Endodermal cell (in vitro differentiated cells): ENCODE data around the gene IPO5. TPM values are rescaled to one million over a fixed set of nuclear protein-coding genes. Genes with fewer than 3 reads are reported as not detected.

ENCODE experiments used
- DNase-seq: peaks from one replicate; pipeline ENCODE4 v3.0.0-alpha.2; 2017
- H3K27ac ChIP-seq: 2 replicates; pipeline ENCODE4 v1.5.1; 2013; ENCODE audit warnings: mild to moderate bottlenecking, low read depth, low read length, moderate library complexity
- H3K27me3 ChIP-seq: 2 replicates; pipeline ENCODE4 v1.6.1; 2013; ENCODE audit warnings: mild to moderate bottlenecking, low read length, moderate library complexity; ENCODE audit not compliant: insufficient read depth, control insufficient read depth, poor library complexity, severe bottlenecking
- H3K36me3 ChIP-seq: 2 replicates; pipeline ENCODE4 v1.7.0; 2013; ENCODE audit warnings: mild to moderate bottlenecking, low read length, moderate library complexity; ENCODE audit not compliant: control insufficient read depth, insufficient read depth
- H3K4me1 ChIP-seq: one replicate; pipeline ENCODE4 v1.7.0; 2013; ENCODE audit warnings: low read length; ENCODE audit not compliant: control insufficient read depth, insufficient read depth
- H3K4me3 ChIP-seq: 2 replicates; pipeline ENCODE4 v1.5.1; 2013; ENCODE audit warnings: mild to moderate bottlenecking, low read length, moderate library complexity
- H3K9ac ChIP-seq: 2 replicates; pipeline ENCODE4 v1.6.1; 2013; ENCODE audit warnings: mild to moderate bottlenecking, low read length, moderate library complexity; ENCODE audit not compliant: poor library complexity, severe bottlenecking; ENCODE audit errors: extremely low read depth
- H3K9me3 ChIP-seq: 2 replicates; pipeline ENCODE4 v1.6.1; 2013; ENCODE audit warnings: mild to moderate bottlenecking, low read length, moderate library complexity; ENCODE audit not compliant: control insufficient read depth
- H3K27ac Mint-ChIP-seq: 2 replicates; pipeline ENCODE4 v1.8.0; 2020; ENCODE audit warnings: mixed read lengths
- H3K27me3 Mint-ChIP-seq: 2 replicates; pipeline ENCODE4 v1.8.0; 2021; ENCODE audit warnings: mild to moderate bottlenecking, mixed read lengths; ENCODE audit not compliant: insufficient read depth
- H3K36me3 Mint-ChIP-seq: 2 replicates; pipeline ENCODE4 v1.8.0; 2020; ENCODE audit warnings: low read depth, mixed read lengths
- H3K4me1 Mint-ChIP-seq: 2 replicates; pipeline ENCODE4 v1.8.0; 2020; ENCODE audit warnings: mixed read lengths
- H3K4me3 Mint-ChIP-seq: 2 replicates; pipeline ENCODE4 v1.8.0; 2020; ENCODE audit warnings: mild to moderate bottlenecking, moderate library complexity, mixed read lengths
- H3K9me3 Mint-ChIP-seq: 2 replicates; pipeline ENCODE4 v1.8.0; 2020; ENCODE audit warnings: mild to moderate bottlenecking, mixed read lengths
- CTCF ChIP-seq: fragments of 200-600 bp; sonication (generic); conservative IDR thresholded peaks from 2 replicates; pipeline ENCODE4 v1.5.0; 2021; ENCODE audit warnings: antibody characterized with exemption, mild to moderate bottlenecking
- whole genome bisulfite sequencing, 2 experiments: methylation state at CpG; one replicate each; pipeline versions ENCODE4 v1.1.5 to v1.1.7; 2013; ENCODE audit warnings: missing lambda C conversion rate in 2 of 2, mixed read lengths in 1 of 2; ENCODE audit not compliant: insufficient coverage in 1 of 2, insufficient read length in 1 of 2; 5-methylcytosine and 5-hydroxymethylcytosine counted together
- total RNA-seq, 2 donors: library from RNA; stranded (reverse); fragmentation: NEBNext Ultra II Directional in 1 of 2; extraction: Animal tissue kit (Norgen Biotek cat#: 25700) in 1 of 2; gene quantifications; 2 replicates in 1 of 2; 3 replicates in 1 of 2; pipeline ENCODE4 v1.2.1, GENCODE V29; 2021

Gene IPO5
- total RNA-seq, 2 donors from 2014 or later = 259 to 280 TPM

GRCh38 chr13:98069985-98070384 lies 116.5 kb downstream of the IPO5 start:
- Histone ChIP-seq H3K27ac (no peak overlapping the region), H3K4me3 (no peak overlapping the region), H3K9me3 (no peaks in the 10 kb centered on the region), H3K36me3 (no peaks in the 10 kb centered on the region), H3K4me1 (no peaks in the 10 kb centered on the region), H3K27me3 (no peaks in the 10 kb centered on the region), H3K9ac (no peak overlapping the region)
- Mint-ChIP-seq H3K4me3 (no peak overlapping the region), H3K27ac (no peak overlapping the region), H3K27me3 (no peaks in the 10 kb centered on the region), H3K9me3 (no peaks in the 10 kb centered on the region), H3K4me1 (peaks cover 11% of the 10 kb centered on the region), H3K36me3 (no peaks in the 10 kb centered on the region)
- no peak for TF ChIP-seq CTCF
- WGBS, 2 experiments = no CpG with 5 or more reads among the region's 1 CpG
- no peak for DNase-seq

- Histone ChIP-seq H3K4me3 (no peak overlapping the region), H3K27me3 (no peaks in the 10 kb centered on the region), H3K36me3 (no peaks in the 10 kb centered on the region), H3K9ac (no peak overlapping the region), H3K9me3 (no peaks in the 10 kb centered on the region), H3K4me1 (no peaks in the 10 kb centered on the region), H3K27ac (no peak overlapping the region)
- H3K9me3 Mint-ChIP-seq = peaks cover 7% of the 10 kb centered on the region
- no peak overlapping the region for H3K27ac Mint-ChIP-seq
- WGBS, 2 experiments = 96 to 100% methylated on average over 1 of the region's 1 CpG
- H3K4me3 Mint-ChIP-seq = no peak overlapping the region
- no peak for TF ChIP-seq CTCF
- no peak for DNase-seq
- peaks cover 5% of the 10 kb centered on the region for H3K4me1 Mint-ChIP-seq
- H3K36me3 Mint-ChIP-seq = no peaks in the 10 kb centered on the region
- no peaks in the 10 kb centered on the region for H3K27me3 Mint-ChIP-seq
Measured at GRCh38 chr13:98071316-98071715, 117.8 kb downstream of the IPO5 start.

- Histone ChIP-seq H3K27ac (no peak overlapping the region), H3K36me3 (no peaks in the 10 kb centered on the region), H3K4me1 (no peaks in the 10 kb centered on the region), H3K9me3 (no peaks in the 10 kb centered on the region), H3K27me3 (no peaks in the 10 kb centered on the region), H3K9ac (no peak overlapping the region), H3K4me3 (no peak overlapping the region)
- H3K27ac Mint-ChIP-seq = no peak overlapping the region
- TF ChIP-seq CTCF = no peak
- H3K27me3 Mint-ChIP-seq = no peaks in the 10 kb centered on the region
- DNase-seq = no peak
- no peaks in the 10 kb centered on the region for H3K4me1 Mint-ChIP-seq
- no peaks in the 10 kb centered on the region for H3K36me3 Mint-ChIP-seq
- no peak overlapping the region for H3K4me3 Mint-ChIP-seq
- WGBS, 2 experiments = 95 to 100% methylated on average over 1 to 2 of the region's 2 CpGs
- peaks cover 10% of the 10 kb centered on the region for H3K9me3 Mint-ChIP-seq
Measured at GRCh38 chr13:98072476-98072875, 119.0 kb downstream of the IPO5 start.

Other genes starting within 250 kb of the IPO5 start
- 100 to 1,000 TPM; 237 to 319 TPM for gene FARP1, start 189.4 kb downstream of the IPO5 start, total RNA-seq
- not detected for gene RNF113B, start 223.6 kb downstream of the IPO5 start, total RNA-seq